OCI-LY1 (cell line): Measurements from ENCODE around the gene FUBP3.

ENCODE experiments used
- H2AFZ ChIP-seq: fragments of 200-600 bp; sonication (generic), shearing (Covaris generic); 2 replicates; pipeline ENCODE4 v1.6.0; 2014; ENCODE audit warnings: antibody characterized with exemption, mild to moderate bottlenecking, low read length
- H3F3A ChIP-seq: fragments of 200-600 bp; sonication (generic), shearing (Covaris generic); 2 replicates; pipeline ENCODE4 v1.6.0; 2014; ENCODE audit warnings: mild to moderate bottlenecking, antibody characterized with exemption, low read length, moderate library complexity; ENCODE audit not compliant: insufficient read depth
- H3K27ac ChIP-seq: fragments of 200-600 bp; sonication (generic); 2 replicates; pipeline ENCODE4 v1.5.1; 2014; ENCODE audit warnings: low read length, mixed run types, mild to moderate bottlenecking, low read depth; ENCODE audit not compliant: poor library complexity, severe bottlenecking
- H3K27me3 ChIP-seq: fragments of 200-600 bp; sonication (generic); 2 replicates; pipeline ENCODE4 v1.6.0; 2014; ENCODE audit warnings: antibody characterized with exemption, mild to moderate bottlenecking, low read length, moderate library complexity; ENCODE audit not compliant: insufficient read depth
- H3K36me3 ChIP-seq: fragments of 200-600 bp; sonication (generic); 2 replicates; pipeline ENCODE4 v1.6.1; 2014; ENCODE audit warnings: mild to moderate bottlenecking, antibody characterized with exemption, low read length, moderate library complexity, mixed read lengths; ENCODE audit not compliant: insufficient read depth
- H3K4me1 ChIP-seq: fragments of 200-600 bp; sonication (generic); 2 replicates; pipeline ENCODE4 v1.5.1; 2014; ENCODE audit warnings: mild to moderate bottlenecking, low read length, moderate library complexity; ENCODE audit not compliant: insufficient read depth, severe bottlenecking
- H3K4me2 ChIP-seq: fragments of 200-600 bp; sonication (generic), shearing (Covaris generic); 2 replicates; pipeline ENCODE4 v1.6.1; 2014; ENCODE audit warnings: low read length
- H3K4me3 ChIP-seq: fragments of 200-600 bp; sonication (generic); 2 replicates; pipeline ENCODE4 v1.5.1; 2014; ENCODE audit warnings: low read length, low read depth, mild to moderate bottlenecking, mixed read lengths; ENCODE audit not compliant: poor library complexity, severe bottlenecking
- H3K79me2 ChIP-seq: fragments of 200-600 bp; shearing (Covaris generic); 2 replicates; pipeline ENCODE4 v1.6.1; 2016; ENCODE audit warnings: mixed run types, low read length, mixed read lengths; ENCODE audit not compliant: insufficient read depth
- H3K9ac ChIP-seq: fragments of 200-600 bp; sonication (generic), shearing (Covaris generic); 2 replicates; pipeline ENCODE4 v1.6.1; 2014; ENCODE audit warnings: mild to moderate bottlenecking, low read length, mixed read lengths
- H3K9me2 ChIP-seq: fragments of 200-600 bp; sonication (generic), shearing (Covaris generic); 2 replicates; pipeline ENCODE4 v1.6.1; 2014; ENCODE audit warnings: low read depth, mild to moderate bottlenecking, low read length, mixed read lengths
- H3K9me3 ChIP-seq: fragments of 200-600 bp; shearing (Covaris generic); 2 replicates; pipeline ENCODE4 v1.6.1; 2014; ENCODE audit warnings: low read length, mixed read lengths
- H4K20me1 ChIP-seq: fragments of 200-600 bp; sonication (generic), shearing (Covaris generic); 2 replicates; pipeline ENCODE4 v1.6.0; 2016; ENCODE audit warnings: mild to moderate bottlenecking, low read length; ENCODE audit not compliant: insufficient read depth
- EZH2 ChIP-seq: fragments of 200-600 bp; sonication (generic), shearing (Covaris generic); IDR thresholded peaks from 2 replicates; pipeline ENCODE4 v1.8.0; 2017; ENCODE audit warnings: borderline replicate concordance, mixed run types, mild to moderate bottlenecking, antibody characterized with exemption, low read length, moderate library complexity, mixed read lengths
- TF ChIP-seq, protein P1 (sequence below): fragments of 200-600 bp; sonication (generic), shearing (Covaris generic); IDR thresholded peaks from 2 replicates; pipeline ENCODE4 v1.5.1; 2017; ENCODE audit warnings: mild to moderate bottlenecking, antibody characterized with exemption, low read length, moderate library complexity, mixed read lengths

The FUBP3 gene

DNA sequence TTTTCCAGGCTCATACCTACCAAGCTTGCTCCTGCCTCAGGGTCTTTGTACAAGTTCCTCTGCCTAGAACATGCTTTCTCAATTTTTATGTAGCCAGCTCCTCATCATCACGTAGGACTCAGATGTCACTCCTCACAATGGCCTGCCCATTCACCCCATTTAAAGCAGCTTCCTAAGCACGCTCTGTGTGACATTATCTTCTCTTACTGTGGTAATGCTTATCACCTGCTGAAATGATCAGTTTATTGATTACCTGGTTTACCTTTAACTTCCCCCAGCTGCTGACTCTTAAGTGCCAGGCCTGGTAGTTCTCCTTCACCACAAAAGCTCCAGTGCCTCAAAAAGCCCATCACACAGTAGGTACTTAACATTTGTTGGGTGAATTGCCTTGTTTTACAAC lies 13.6 kb downstream of the FUBP3 start:
- Histone ChIP-seq H3K9ac (no peak overlapping the region), H3F3A (no peaks in the 10 kb centered on the region), H3K9me2 (no peaks in the 10 kb centered on the region), H3K79me2 (peaks cover 15% of the 10 kb centered on the region), H3K4me2 (no peak overlapping the region), H2AFZ (no peak overlapping the region), H3K4me3 (no peak overlapping the region), H3K36me3 (peaks cover 36% of the 10 kb centered on the region; the same call in 1 of the 2 replicates), H3K27me3 (no peaks in the 10 kb centered on the region), H4K20me1 (no peaks in the 10 kb centered on the region), H3K4me1 (no peaks in the 10 kb centered on the region), H3K9me3 (no peaks in the 10 kb centered on the region), H3K27ac (no peak overlapping the region)
- TF ChIP-seq, protein P1, sequence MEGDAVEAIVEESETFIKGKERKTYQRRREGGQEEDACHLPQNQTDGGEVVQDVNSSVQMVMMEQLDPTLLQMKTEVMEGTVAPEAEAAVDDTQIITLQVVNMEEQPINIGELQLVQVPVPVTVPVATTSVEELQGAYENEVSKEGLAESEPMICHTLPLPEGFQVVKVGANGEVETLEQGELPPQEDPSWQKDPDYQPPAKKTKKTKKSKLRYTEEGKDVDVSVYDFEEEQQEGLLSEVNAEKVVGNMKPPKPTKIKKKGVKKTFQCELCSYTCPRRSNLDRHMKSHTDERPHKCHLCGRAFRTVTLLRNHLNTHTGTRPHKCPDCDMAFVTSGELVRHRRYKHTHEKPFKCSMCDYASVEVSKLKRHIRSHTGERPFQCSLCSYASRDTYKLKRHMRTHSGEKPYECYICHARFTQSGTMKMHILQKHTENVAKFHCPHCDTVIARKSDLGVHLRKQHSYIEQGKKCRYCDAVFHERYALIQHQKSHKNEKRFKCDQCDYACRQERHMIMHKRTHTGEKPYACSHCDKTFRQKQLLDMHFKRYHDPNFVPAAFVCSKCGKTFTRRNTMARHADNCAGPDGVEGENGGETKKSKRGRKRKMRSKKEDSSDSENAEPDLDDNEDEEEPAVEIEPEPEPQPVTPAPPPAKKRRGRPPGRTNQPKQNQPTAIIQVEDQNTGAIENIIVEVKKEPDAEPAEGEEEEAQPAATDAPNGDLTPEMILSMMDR = no peak
- no peak for TF ChIP-seq EZH2

DNA sequence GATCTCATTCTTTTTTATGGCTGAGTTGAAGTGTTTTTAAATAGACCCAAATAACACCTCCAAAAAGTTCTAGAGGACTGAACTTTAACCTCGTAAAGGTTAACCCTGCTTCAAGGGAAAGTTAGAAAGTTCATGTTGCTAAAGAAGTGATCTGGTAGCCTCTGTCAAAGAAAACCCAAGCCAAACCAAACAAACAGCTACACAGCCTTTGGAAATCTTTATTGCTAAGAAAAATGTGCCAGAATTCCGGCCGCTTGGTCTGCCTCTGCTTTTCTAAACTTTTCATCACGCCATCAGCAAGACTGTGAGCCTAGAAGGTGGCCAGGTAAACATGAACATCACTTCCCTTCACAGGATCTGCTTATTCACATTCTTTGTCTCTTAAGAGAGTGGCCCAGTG lies 17.9 kb downstream of the FUBP3 start:
- no peaks in the 10 kb centered on the region for H3K9me3 ChIP-seq
- no peak overlapping the region for H3K9ac ChIP-seq
- no peak overlapping the region for H3K4me2 ChIP-seq
- H3K27me3 ChIP-seq = no peaks in the 10 kb centered on the region
- TF ChIP-seq, protein P1 = no peak
- no peak for TF ChIP-seq EZH2
- no peaks in the 10 kb centered on the region for H4K20me1 ChIP-seq
- no peaks in the 10 kb centered on the region for H3K4me1 ChIP-seq
- no peaks in the 10 kb centered on the region for H3F3A ChIP-seq
- no peak overlapping the region for H3K27ac ChIP-seq
- no peaks in the 10 kb centered on the region for H3K79me2 ChIP-seq
- no peak overlapping the region for H2AFZ ChIP-seq
- H3K9me2 ChIP-seq = no peaks in the 10 kb centered on the region
- H3K36me3 ChIP-seq = peaks cover 59% of the 10 kb centered on the region
- no peak overlapping the region for H3K4me3 ChIP-seq

DNA sequence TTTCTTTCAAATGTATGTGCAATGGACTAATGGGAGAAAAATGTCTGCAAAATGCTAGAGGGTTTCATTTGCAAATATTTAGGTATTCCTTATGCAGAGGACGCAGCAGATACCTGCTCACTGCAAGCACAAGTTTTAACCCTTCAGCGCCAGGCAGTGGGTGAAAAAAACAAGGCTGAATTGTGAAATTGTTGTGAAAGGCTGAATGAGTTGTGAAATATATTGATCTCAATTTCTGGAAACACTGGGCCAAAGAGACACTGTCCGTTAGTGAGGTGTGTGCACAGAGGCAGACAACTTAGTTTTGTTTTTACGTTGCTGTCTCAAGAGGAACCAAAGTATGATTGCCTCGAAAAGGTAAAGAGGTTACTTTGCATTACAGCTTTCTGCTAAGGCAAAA lies 18.8 kb downstream of the FUBP3 start:
- no peaks in the 10 kb centered on the region for H3K9me3 ChIP-seq
- H3K27me3 ChIP-seq = no peaks in the 10 kb centered on the region
- TF ChIP-seq EZH2 = no peak
- TF ChIP-seq, protein P1 = no peak
- H3F3A ChIP-seq = no peaks in the 10 kb centered on the region
- H3K79me2 ChIP-seq = no peaks in the 10 kb centered on the region
- no peaks in the 10 kb centered on the region for H3K4me1 ChIP-seq
- no peak overlapping the region for H3K9ac ChIP-seq
- no peak overlapping the region for H3K4me2 ChIP-seq
- no peaks in the 10 kb centered on the region for H3K9me2 ChIP-seq
- H3K27ac ChIP-seq = no peak overlapping the region
- peaks cover 55% of the 10 kb centered on the region for H3K36me3 ChIP-seq
- no peak overlapping the region for H2AFZ ChIP-seq
- no peak overlapping the region for H3K4me3 ChIP-seq
- H4K20me1 ChIP-seq = no peaks in the 10 kb centered on the region
